H1 (cell line): Measurements from ENCODE around the gene TOP2A. TPM values are rescaled to one million over a fixed set of nuclear protein-coding genes. Genes with fewer than 3 reads are reported as not detected.

Source experiments
- CTCF ChIP-seq, 3 experiments: IDR thresholded peaks; 1 replicate in 2 of 3; 2 replicates in 1 of 3; pipeline versions ENCODE4 v1.5.1 to v1.6.1; 2011; ENCODE audit warnings: low read length in 3 of 3, mild to moderate bottlenecking in 3 of 3, inconsistent platforms in 2 of 3, low read depth in 1 of 3, moderate library complexity in 1 of 3; ENCODE audit not compliant: insufficient read depth in 1 of 3; ENCODE audit errors: control extremely low read depth in 1 of 3
- KDM5A ChIP-seq: fragments of 200-600 bp; IDR thresholded peaks from 2 replicates; pipeline ENCODE4 v1.7.1; 2012; ENCODE audit warnings: mild to moderate bottlenecking, low read length, inconsistent platforms, mixed read lengths
- RXRA ChIP-seq: IDR thresholded peaks from 2 replicates; pipeline ENCODE4 v1.6.1; 2011; ENCODE audit warnings: low read depth, mild to moderate bottlenecking, low read length, moderate library complexity; ENCODE audit not compliant: insufficient read depth
- polyA plus RNA-seq, 7 experiments: library from polyadenylated mRNA; depleted of rRNA in 3 of 7; stranded (reverse) in 5 of 7; unstranded in 2 of 7; fragments of >200 nt in 5 of 7; fragments of 200-250 nt in 2 of 7; gene quantifications; 1 replicate in 5 of 7; 2 replicates in 1 of 7; 4 replicates in 1 of 7; pipeline versions ENCODE4 v1.2.1 to v1.2.3, GENCODE V29; 2011 to 2013; ENCODE audit warnings: missing spikeins in 2 of 7, mixed read lengths in 2 of 7
- total RNA-seq: library from RNA; stranded (reverse); fragmentation: NEBNext Ultra II Directional; extraction: Animal tissue kit (Norgen Biotek cat#: 25700); gene quantifications from 2 replicates; pipeline ENCODE4 v1.2.1, GENCODE V29; 2021

Gene TOP2A
- total and polyA plus RNA-seq, 2 of the 8 experiments (the other 6 are each of a cell fraction or from before 2014, with no cell fraction given): 83.1 to 291 TPM

- TF ChIP-seq CTCF (IDR thresholded peaks at IDR 0.05; ENCODE audit: control extremely low read depth in 1 of 3, insufficient read depth in 1 of 3, low read depth in 1 of 3, low read length in 3 of 3) (peak; percentile 98 to 99 (median 98)), RXRA (no peak), KDM5A (no peak)
Observed at GRCh38 chr17:40355123-40355803, 62.4 kb downstream of the TOP2A start (continued).
